GM21423 (cell line): Measurements from ENCODE around the gene NUDT4.
"Not testable (repeated sequence)": the region's sequence is repeated elsewhere in the genome, so short reads cannot be mapped to it uniquely, and the experiment has no call there.

ENCODE experiments used
- ATAC-seq: cut with Tn5 transposase; IDR thresholded peaks from one replicate; pipeline ENCODE4 v1.9.1; 2021; ENCODE audit warnings: mild to moderate bottlenecking, moderate library complexity; ENCODE audit not compliant: unreplicated experiment

NUDT4 gene

DNA sequence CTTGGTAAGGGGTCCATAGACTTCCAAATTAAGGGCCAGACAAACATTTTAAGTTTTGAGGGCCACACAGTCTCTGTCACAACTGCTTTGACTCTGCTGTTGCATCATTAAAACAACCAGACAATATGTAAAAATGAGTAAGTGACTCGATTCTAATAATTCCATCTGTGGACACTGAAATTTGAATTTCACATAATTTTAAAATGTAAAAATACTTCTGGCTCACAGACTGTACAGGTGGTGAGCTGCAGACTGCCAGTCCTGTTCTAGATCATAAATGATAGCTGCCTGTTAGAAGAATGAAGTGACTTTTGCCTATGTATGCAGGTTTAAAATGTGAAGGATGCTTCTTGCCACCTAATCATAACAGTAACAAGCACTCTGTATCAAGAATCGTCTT is 15.7 kb downstream of the NUDT4 start:
- no peak for ATAC-seq

DNA sequence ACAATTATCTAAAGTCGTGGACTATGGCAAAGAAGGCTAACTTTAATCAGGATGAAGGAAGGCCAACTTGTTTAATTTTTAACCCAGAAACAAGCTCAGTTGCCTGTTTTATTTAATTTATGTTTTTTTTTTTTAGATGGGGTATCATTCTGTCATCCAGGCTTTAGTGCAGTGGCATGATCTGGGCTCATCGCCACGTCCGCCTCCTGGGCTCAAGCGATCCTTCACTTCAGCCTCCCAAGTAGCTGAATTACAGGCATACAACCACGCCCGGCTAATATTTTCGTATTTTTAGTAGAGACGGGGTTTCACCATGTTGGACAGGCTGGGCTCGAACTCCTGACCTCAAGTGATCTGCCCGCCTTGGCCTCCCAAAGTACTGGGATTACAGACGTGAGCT is 19.7 kb downstream of the NUDT4 start:
- no peak for ATAC-seq

DNA sequence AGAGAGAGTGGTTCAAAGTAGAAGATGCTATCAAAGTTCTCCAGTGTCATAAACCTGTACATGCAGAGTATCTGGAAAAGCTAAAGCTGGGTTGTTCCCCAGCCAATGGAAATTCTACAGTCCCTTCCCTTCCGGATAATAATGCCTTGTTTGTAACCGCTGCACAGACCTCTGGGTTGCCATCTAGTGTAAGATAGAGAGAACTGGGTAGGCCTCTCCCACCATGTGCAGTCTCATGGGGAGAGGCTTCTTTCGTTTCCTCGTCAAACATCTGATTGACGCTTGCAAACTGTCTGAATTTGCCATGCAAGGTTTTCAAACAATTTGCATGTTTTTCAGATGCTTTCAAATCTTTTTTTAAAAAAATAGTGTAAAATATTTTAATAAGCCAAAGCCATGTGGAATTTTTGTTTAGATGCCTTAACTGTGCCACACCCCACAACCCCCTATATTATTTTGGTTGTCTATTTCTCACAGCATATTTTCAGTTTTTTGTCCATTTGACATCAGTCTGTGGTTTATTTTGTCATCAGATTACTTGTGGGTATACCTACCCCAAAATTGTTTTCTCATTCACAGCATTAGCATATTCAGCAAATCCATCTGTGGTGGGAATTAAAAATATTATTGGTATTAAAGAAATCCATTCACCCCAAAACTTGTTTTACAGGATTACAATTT is 21.6 kb downstream of the NUDT4 start:
- ATAC-seq: peak; percentile 78

DNA sequence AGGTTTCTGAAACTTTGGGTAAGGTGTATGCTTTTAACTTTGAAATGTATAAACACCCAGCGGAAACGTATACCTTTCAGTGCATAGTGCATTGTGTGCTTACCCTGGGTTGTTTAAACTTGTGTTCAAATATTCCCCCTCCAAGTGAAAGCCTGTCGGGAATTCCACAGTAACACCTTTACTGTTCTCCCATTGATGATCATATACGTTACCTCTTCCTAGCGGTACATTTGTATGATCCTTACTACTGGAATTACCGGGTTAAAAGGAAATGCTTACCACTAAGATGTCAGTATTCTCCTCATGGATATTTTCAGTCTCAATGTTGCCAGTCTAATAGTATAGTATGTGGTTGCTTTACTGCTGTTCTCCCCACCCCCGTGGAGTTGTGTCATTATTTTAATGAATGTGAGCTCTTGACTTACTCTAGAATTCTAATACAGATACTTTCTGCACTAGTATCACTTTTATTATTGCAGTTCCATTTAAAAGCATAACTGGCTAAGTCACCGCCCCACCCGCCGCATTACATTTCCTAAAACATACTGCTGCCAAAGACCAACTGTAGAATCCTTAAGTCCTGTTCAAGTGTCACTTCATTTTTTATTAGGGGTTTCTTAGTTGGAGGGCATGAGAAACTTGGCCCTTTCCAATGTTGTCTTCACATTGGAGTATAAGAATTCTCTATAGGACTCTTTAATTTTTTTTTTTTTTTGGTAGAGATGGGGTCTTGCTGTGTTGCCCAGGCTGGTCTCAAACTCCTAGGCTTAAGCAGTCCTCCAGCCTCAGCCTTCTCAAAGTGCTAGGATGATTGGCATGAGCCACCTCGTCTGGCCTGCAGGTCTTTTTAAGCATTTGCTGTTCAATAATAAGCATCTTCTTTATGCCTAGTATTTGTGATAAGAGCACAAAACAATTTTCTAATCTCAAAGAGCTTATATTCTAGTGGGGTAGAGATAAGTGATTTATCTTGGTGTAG is 24.9 kb downstream of the NUDT4 start:
- no peak for ATAC-seq

DNA sequence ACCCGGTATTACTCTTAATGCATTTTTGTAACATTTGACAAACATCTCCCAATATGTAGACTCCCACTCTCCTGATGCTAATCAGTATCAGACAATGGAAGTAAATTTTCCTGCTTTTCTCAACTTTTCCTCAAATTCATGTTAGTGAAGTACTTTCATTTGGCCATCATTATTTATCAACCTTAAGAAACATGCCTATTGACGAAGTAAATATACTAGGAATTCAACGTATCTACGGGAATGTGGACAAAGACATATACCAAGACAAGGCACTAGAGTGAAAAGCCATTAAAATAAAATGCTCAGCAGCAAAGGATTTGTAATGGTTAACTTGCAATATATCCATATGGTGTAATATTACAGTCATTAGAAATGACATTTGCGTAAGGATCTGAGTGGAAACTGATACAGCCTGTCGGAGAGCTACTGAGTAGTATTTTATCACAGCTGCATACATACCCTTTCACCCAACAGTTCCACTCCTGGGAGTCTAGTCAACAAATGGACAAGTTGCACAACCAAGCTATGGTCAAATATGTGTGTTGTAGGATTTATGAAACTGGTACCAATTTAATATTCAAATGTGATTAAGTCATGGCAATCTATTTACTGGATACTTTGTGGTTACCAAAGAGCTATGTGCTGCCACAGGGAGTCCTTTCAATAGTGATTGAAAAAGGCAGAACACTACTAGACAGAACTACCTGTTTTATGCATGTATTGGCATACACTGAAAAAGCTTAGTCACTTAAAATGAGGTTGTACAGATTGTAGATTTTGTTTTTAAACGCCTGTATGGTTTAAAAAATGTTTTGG is 26.5 kb downstream of the NUDT4 start:
- no peak for ATAC-seq

DNA sequence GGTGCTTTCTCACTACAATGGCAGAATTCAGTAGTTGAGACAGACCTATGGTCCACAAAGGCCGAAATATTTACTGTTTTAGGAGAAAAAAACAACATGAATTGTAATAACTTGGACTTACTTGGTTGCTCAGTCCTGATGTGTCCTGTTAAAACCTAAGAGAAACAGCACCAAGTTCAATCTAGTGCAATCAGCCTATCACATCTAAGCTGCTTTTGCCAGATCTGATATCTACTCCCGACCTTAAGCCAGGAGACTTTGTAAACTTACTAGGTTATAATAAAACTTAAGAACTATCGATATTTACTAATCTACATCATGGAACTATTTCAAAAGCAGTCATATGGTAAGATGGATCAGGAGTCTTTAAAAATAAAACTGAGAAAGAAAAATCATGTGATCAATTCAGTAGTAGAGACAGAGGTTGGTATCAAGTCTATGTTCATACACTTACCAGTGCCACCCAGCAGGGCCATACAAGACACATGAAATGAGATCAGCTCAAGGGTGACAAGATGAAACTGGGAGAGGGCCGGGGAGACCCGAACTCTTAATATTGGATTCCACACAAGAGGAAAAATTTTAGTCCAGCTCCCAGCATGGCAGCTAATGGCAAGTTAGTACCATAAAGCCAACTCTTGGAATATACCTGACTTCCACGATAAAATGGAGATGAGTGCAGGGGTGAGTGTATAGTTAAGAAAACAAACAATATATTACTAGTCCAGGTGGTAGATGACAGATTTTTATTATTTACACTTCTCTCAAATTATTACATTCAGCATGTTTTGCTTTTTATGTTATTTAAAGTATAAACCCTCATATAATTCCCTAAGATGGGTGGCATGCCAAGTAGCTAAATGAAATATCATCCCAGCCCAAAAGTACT is 27.5 kb downstream of the NUDT4 start:
- ATAC-seq: no peak

DNA sequence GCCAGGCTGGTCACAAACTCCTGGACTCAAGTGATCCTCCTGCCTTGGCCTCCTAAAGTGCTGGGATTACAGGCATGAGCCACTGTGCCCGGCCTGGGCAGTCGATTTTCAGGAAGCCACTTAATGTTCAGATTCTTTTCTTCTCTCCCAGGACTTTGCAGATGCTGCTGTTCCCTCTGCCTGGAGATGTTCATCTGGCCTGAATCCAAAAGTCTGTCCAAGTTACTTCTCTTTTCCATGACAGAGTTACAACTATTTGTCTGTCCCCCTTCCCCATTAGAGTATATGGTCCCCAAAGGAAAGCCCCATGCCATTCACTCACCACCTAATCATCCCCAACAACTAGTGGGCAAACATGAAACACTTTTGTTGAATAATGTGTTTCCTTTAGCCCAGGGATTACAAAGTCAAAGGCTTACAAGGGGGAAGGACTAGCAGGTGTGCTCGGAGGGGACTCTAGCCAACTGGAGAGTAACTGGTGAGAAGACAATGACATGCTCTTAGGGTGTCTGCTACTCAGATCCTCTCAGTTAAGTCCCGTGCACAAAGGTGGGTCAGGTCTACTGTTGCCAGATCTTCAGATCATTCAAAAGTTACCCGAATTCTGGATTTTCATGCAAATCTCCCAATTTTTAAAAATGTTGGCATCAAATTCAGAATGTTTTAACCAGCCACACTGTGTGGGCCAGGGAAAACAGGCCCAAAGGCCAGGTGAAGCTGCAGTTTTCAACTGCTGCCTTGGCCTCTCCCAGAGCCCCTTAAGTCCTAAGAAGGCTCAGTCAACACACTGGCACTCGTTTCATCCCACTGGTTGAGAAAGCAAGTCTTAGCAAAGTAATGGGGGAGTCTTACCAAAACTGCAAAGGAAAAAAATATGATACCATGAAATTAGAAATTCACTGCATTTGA is 29.6 kb downstream of the NUDT4 start:
- no peak for ATAC-seq

DNA sequence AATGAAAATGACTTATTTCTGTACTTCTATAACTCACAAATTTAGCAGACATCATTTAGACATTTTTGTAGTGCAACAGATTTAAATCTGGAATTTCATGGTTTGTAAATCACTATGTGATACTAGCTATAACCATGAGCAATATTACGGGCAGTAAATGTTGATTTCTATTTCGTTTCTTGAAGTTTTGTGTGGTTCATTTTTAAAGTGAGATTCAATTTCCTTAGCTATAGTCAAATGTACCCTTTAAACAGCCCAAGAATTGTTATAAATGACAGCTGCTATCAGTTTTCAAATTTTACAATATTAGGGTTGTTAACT is 30.2 kb downstream of the NUDT4 start:
- ATAC-seq: no peak

DNA sequence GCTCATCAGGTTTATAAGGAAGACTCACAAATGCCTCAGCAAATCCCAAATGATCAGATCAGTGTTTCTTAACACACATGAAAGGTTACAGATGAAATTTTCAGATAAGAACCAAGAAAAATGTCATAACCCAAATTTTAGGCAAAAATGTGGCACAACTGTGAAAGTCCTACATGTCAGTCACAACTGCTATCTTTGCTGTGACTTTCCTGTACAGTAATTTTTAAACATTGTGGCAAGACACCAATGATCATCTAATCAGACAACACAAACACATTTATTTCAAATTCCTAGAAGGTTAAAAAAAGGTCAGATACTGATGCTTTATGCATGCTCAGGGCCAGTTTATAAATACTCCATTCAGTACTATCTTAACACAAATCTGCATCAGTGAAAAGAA is 31.1 kb downstream of the NUDT4 start:
- ATAC-seq: no peak

DNA sequence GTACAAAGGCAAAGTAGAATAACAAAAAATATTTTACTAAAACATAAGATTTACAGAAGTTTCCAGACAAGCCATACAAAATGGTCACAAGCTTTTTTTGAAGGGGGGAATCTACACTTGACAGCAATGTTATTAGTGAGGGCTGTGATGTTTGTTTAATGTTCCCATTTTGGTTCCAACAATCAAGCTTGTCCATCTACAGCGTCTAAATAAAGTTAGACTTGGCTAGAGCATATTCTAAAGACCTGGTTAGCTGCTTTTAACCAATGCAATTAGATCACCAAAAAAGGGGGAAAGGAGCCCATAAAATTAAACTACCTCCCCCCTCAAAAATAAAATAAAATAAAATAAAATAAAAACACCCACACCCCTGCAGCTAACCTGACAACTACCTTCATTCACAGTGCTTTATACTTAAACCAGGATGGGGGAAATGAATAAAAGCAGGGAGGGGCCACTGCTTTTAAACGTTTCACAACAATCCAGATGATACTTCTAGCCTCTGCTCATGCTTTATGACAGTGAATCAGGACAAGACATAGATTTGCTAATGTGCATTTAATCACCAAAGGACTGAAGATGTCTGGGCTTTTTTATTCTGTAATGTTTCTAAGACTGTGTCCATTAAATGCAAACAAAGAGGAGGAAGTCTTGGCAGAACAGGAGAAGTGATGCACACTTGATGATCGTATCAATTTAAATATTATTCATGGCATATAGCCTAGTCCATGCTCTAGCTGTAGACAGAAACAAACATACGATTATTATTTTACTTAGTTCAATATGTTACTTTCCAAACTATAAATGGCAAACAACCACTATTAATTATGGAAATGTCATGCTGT is 31.8 kb downstream of the NUDT4 start:
- not testable (repeated sequence) for ATAC-seq

DNA sequence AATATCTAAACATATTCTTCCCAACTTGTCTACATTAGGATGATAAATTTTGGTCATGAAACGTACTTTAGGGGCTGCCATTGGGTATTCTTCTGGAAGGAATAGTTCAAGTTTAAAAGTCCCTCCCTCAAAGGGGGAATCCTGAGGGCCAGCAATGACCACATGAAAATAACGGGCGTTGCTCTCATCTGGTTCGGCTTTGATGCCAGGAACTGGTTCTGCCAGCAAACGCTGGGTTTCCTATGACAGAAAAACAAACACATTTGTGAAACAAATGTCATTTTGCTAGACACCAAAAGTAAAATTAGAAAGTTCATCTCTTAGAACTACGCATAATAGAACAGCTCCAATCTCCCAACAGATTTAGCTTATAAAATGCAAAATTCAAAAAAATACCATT is 33.3 kb downstream of the NUDT4 start:
- ATAC-seq: not testable (repeated sequence)

DNA sequence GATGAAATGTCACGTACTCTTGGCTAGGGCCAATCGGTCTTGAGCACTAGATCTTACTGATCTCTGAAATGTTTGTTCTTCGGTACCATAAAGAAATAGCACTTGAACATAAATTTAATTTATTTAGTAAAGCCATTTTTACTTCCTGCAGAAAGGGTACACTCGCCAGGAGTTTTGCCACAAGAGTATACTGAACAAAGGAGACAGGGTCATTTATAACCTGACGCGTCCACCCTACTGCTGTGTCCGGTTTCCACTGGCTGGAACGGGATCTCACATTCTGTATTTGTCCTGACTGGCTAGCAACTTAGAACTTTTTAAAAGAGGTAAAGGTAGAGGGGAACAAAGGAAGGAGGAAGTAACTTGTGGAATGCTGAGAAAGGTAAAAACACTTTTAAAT is 34.7 kb downstream of the NUDT4 start:
- ATAC-seq: not testable (repeated sequence)

DNA sequence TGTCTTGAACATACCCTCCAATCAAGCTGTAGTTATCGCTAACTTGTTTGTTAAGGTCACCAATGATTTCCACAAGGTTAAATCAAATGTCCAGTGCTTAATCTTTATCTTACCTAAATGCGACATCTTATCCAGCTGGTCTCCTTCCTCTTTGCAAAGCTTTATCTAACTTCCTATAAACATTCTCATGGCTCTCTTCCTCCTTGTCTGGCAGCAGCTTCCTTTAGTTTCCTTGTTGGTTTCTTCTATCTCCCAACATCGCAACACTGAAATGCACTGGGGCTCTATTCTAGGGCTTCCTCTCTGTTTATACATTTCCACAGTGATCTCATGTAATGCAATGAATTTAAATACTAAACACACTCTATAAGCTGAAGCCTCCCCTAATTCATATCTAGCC is 35.3 kb downstream of the NUDT4 start:
- ATAC-seq: no peak

DNA sequence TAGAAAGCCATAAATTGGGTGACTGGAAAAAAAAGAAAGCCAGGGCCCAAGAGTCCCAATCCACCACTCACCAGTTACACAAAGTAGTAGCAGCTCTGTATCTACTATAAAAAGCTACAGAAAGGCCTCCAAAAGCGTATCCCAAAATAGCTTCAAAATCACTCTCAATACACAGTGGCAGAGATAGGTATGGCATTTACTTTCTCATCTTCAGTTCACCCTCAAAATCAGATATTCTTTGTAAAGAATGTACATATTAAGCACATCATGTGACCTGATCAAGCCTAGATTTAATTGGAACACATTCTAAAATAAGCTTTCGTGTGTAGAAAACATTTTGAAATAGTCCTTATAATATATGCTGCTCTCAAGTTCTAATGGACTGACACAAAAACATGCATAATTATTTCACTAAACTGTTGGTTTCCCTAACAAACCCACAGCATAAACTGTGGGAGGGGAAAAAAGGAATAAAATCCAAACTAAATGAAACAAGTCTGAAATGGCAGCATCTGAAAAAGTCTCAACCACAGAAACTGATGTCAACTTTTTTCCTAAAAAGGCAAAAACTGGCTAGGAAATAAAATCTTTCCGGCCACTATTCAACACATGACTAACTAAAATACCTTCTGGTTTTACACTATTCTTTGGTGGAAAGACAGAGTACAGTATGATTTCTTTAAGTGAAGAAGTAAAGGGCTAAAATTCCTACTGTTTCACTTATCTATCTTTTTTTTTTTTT is 38.2 kb downstream of the NUDT4 start:
- ATAC-seq: no peak

DNA sequence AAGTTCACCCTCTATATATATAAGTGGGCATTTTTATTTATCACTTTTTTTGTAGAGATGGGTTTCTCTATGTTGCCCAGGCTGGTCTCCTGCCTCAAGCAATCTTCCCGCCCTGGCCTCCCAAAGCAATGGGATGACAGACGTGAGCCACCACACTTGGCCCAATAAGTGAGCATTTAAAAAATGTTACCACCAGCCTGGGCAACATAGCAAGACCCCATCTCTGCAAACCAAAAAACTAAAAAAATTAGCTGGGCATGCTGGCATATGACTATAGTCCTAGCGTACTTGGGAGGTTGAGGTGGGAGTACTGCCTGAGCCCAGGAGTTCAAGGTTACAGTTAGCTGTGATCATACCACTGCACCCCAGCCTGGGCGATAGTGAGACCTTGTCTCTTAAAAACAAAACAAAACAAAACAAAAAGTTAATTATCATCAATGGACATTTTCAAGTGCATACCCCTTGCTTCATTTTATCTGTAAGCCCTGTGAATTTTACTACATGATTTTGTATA is 40.3 kb downstream of the NUDT4 start:
- no peak for ATAC-seq

DNA sequence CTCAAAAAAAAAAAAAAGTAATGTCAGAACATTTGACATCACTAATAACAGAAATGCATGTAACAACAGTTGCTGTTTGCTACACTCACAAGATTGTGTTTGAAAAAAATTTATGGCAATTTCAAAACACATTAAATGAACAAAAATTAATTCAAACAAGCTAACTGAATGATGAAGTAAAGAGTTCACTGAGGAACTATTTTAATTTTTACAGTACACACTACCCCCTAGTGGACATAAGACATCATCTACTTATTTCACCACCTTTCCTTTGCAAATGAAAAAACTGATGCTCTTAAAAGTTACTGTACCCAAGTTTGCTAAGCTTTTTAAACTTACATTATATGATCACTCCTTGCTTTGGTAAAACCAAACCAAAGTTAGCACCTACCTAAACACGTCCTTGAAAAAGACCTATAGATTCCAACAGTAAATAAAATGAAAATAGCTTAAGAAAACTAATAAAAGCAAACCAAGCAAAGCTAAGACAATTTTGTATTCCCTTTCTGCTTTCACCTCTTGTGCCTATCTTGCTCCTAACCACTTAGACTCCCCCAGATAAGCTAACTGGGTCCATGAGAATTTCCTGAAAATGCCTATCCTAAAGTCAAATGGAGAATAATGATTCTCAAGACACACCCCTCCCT is 41.8 kb downstream of the NUDT4 start:
- ATAC-seq: peak; percentile 40

DNA sequence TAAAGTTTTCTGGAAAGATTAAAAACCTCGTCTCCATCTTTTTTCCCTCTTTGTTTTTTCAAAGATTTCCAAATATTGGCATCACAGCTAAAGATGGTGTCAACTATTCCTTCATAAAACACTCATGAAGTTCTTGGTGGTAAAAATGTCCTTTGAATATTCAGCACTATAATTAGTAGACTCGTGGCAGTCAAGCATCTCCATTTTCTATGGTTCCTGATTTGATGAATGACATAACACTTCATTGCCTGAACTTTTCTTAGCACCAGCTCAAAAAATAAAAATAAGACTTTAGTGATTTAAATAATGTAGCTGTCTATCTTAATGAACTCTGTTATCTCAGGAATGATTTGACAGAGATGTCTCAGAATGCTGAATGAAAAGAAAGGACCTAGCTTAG is 44.3 kb downstream of the NUDT4 start:
- ATAC-seq: no peak
